ENCODE data around the gene CCDC170.
"Not testable (repeated sequence)": the region's sequence is repeated elsewhere in the genome, so short reads cannot be mapped to it uniquely, and the experiment has no call there.

Gene CCDC170

GRCh38 chr6:151544884-151545283 is 51.1 kb downstream of the CCDC170 start:
- not testable (repeated sequence) for H3K27me3 Mint-ChIP-seq; H3K4me3 Mint-ChIP-seq; H3K4me1 Mint-ChIP-seq; H3K36me3 Mint-ChIP-seq; ATAC-seq (ENCODE audit: low read depth); H3K27ac Mint-ChIP-seq; DNase-seq (ENCODE audit: low spot score in 2 of 2); H3K9me3 Mint-ChIP-seq

GRCh38 chr6:151546941-151547659 is 53.3 kb downstream of the CCDC170 start:
- H3K36me3 Mint-ChIP-seq = no peaks in the 10 kb centered on the region
- DNase-seq (ENCODE audit: low spot score in 2 of 2) (no peak), ATAC-seq (ENCODE audit: low read depth) (no peak)
- H3K27me3 Mint-ChIP-seq = peaks cover 4% of the 10 kb centered on the region
- peaks cover 3% of the 10 kb centered on the region for H3K9me3 Mint-ChIP-seq
- H3K27ac Mint-ChIP-seq = no peak overlapping the region
- H3K4me1 Mint-ChIP-seq = no peaks in the 10 kb centered on the region
- no peak overlapping the region for H3K4me3 Mint-ChIP-seq

- Mint-ChIP-seq H3K27me3 (peaks cover 4% of the 10 kb centered on the region), H3K4me3 (no peak overlapping the region), H3K9me3 (peaks cover 3% of the 10 kb centered on the region), H3K27ac (no peak overlapping the region), H3K4me1 (no peaks in the 10 kb centered on the region), H3K36me3 (no peaks in the 10 kb centered on the region)
- ATAC-seq (ENCODE audit: low read depth) (no peak), DNase-seq (ENCODE audit: low spot score in 2 of 2) (no peak)
Measured at GRCh38 chr6:151548201-151548600, 54.4 kb downstream of the CCDC170 start.

GRCh38 chr6:151549790-151550189 is 56.0 kb downstream of the CCDC170 start:
- no peaks in the 10 kb centered on the region for H3K36me3 Mint-ChIP-seq
- no peaks in the 10 kb centered on the region for H3K4me1 Mint-ChIP-seq
- no peak overlapping the region for H3K27ac Mint-ChIP-seq
- DNase-seq (ENCODE audit: low spot score in 2 of 2) (no peak), ATAC-seq (ENCODE audit: low read depth) (no peak)
- peaks cover 3% of the 10 kb centered on the region for H3K9me3 Mint-ChIP-seq
- H3K4me3 Mint-ChIP-seq = no peak overlapping the region
- H3K27me3 Mint-ChIP-seq = peaks cover 4% of the 10 kb centered on the region

GRCh38 chr6:151550618-151551017 is 56.8 kb downstream of the CCDC170 start:
- H3K4me3 Mint-ChIP-seq = no peak overlapping the region
- no peaks in the 10 kb centered on the region for H3K36me3 Mint-ChIP-seq
- H3K9me3 Mint-ChIP-seq = peaks cover 3% of the 10 kb centered on the region
- H3K27ac Mint-ChIP-seq = no peak overlapping the region
- ATAC-seq (ENCODE audit: low read depth) (no peak), DNase-seq (ENCODE audit: low spot score in 2 of 2) (no peak)
- no peaks in the 10 kb centered on the region for H3K4me1 Mint-ChIP-seq
- peaks cover 4% of the 10 kb centered on the region for H3K27me3 Mint-ChIP-seq

GRCh38 chr6:151551223-151551857 is 57.5 kb downstream of the CCDC170 start:
- H3K4me1 Mint-ChIP-seq = no peaks in the 10 kb centered on the region
- no peak overlapping the region for H3K4me3 Mint-ChIP-seq
- no peak overlapping the region for H3K27ac Mint-ChIP-seq
- peaks cover 3% of the 10 kb centered on the region for H3K9me3 Mint-ChIP-seq
- no peaks in the 10 kb centered on the region for H3K36me3 Mint-ChIP-seq
- DNase-seq (ENCODE audit: low spot score in 2 of 2) = no peak
- no peak for ATAC-seq (ENCODE audit: low read depth)
- H3K27me3 Mint-ChIP-seq = peaks cover 4% of the 10 kb centered on the region

GRCh38 chr6:151553416-151554165 is 59.8 kb downstream of the CCDC170 start:
- no peak for DNase-seq (ENCODE audit: low spot score in 2 of 2)
- H3K36me3 Mint-ChIP-seq = no peaks in the 10 kb centered on the region
- no peaks in the 10 kb centered on the region for H3K27me3 Mint-ChIP-seq

GRCh38 chr6:151561238-151561637 is 67.4 kb downstream of the CCDC170 start:
- H3K4me3 Mint-ChIP-seq = no peak overlapping the region
- no peak overlapping the region for H3K27ac Mint-ChIP-seq
- no peaks in the 10 kb centered on the region for H3K4me1 Mint-ChIP-seq
- DNase-seq (ENCODE audit: low spot score in 2 of 2) = no peak
- peaks cover 2% of the 10 kb centered on the region for H3K27me3 Mint-ChIP-seq
- H3K36me3 Mint-ChIP-seq = peaks cover 4% of the 10 kb centered on the region
- peaks cover 22% of the 10 kb centered on the region for H3K9me3 Mint-ChIP-seq
- no peak for ATAC-seq (ENCODE audit: low read depth)

More at GRCh38 chr6:151553416-151554165, 59.8 kb downstream of the CCDC170 start:
- H3K4me3 Mint-ChIP-seq = no peak overlapping the region
- peaks cover 4% of the 10 kb centered on the region for H3K9me3 Mint-ChIP-seq
- no peaks in the 10 kb centered on the region for H3K4me1 Mint-ChIP-seq
- no peak overlapping the region for H3K27ac Mint-ChIP-seq
- ATAC-seq (ENCODE audit: low read depth) = no peak

- no peak for ATAC-seq (ENCODE audit: low read depth)
- DNase-seq (ENCODE audit: low spot score in 2 of 2) = no peak
- Mint-ChIP-seq H3K27ac (no peak overlapping the region), H3K9me3 (peaks cover 19% of the 10 kb centered on the region), H3K4me3 (no peak overlapping the region), H3K27me3 (peaks cover 3% of the 10 kb centered on the region), H3K4me1 (no peaks in the 10 kb centered on the region), H3K36me3 (peaks cover 4% of the 10 kb centered on the region)
Measured at GRCh38 chr6:151564654-151565053, 70.8 kb downstream of the CCDC170 start.

- no peaks in the 10 kb centered on the region for H3K4me1 Mint-ChIP-seq
- ATAC-seq (ENCODE audit: low read depth) (no peak), DNase-seq (ENCODE audit: low spot score in 2 of 2) (no peak)
- H3K27ac Mint-ChIP-seq = no peak overlapping the region
- peaks cover 4% of the 10 kb centered on the region for H3K36me3 Mint-ChIP-seq
- peaks cover 12% of the 10 kb centered on the region for H3K9me3 Mint-ChIP-seq
- no peak overlapping the region for H3K4me3 Mint-ChIP-seq
- H3K27me3 Mint-ChIP-seq = peaks cover 2% of the 10 kb centered on the region
Measured at GRCh38 chr6:151565940-151566339, 72.1 kb downstream of the CCDC170 start.

GRCh38 chr6:151566557-151566956 is 72.7 kb downstream of the CCDC170 start:
- H3K4me1 Mint-ChIP-seq = no peaks in the 10 kb centered on the region
- no peak overlapping the region for H3K27ac Mint-ChIP-seq
- H3K4me3 Mint-ChIP-seq = no peak overlapping the region
- ATAC-seq (ENCODE audit: low read depth) (no peak), DNase-seq (ENCODE audit: low spot score in 2 of 2) (no peak)
- H3K36me3 Mint-ChIP-seq = peaks cover 4% of the 10 kb centered on the region
- H3K27me3 Mint-ChIP-seq = peaks cover 2% of the 10 kb centered on the region
- peaks cover 11% of the 10 kb centered on the region for H3K9me3 Mint-ChIP-seq

GRCh38 chr6:151576633-151577032 is 82.8 kb downstream of the CCDC170 start:
- Mint-ChIP-seq H3K9me3 (no peaks in the 10 kb centered on the region), H3K27ac (no peak overlapping the region), H3K4me1 (peaks cover 2% of the 10 kb centered on the region), H3K36me3 (no peaks in the 10 kb centered on the region), H3K4me3 (no peak overlapping the region), H3K27me3 (peaks cover 11% of the 10 kb centered on the region)
- ATAC-seq (ENCODE audit: low read depth) (no peak), DNase-seq (ENCODE audit: low spot score in 2 of 2) (no peak)

- Mint-ChIP-seq H3K4me1 (peaks cover 2% of the 10 kb centered on the region), H3K36me3 (no peaks in the 10 kb centered on the region), H3K4me3 (no peak overlapping the region), H3K9me3 (peaks cover 2% of the 10 kb centered on the region), H3K27me3 (peaks cover 13% of the 10 kb centered on the region), H3K27ac (no peak overlapping the region)
- ATAC-seq (ENCODE audit: low read depth) (no peak), DNase-seq (ENCODE audit: low spot score in 2 of 2) (no peak)
Measured at GRCh38 chr6:151577257-151577656, 83.4 kb downstream of the CCDC170 start.

GRCh38 chr6:151585741-151586140 is 91.9 kb downstream of the CCDC170 start:
- Mint-ChIP-seq H3K36me3 (no peaks in the 10 kb centered on the region), H3K27ac (no peak overlapping the region), H3K4me3 (no peak overlapping the region), H3K4me1 (no peaks in the 10 kb centered on the region), H3K9me3 (peaks cover 6% of the 10 kb centered on the region), H3K27me3 (peaks cover 17% of the 10 kb centered on the region)
- ATAC-seq (ENCODE audit: low read depth) (no peak), DNase-seq (ENCODE audit: low spot score in 2 of 2) (no peak)

Measured in memory B cell (primary cell).